AG09319 (cell line): ENCODE data around the gene FBXW10B.
"Not testable (repeated sequence)": the region's sequence is repeated elsewhere in the genome, so short reads cannot be mapped to it uniquely, and the experiment has no call there.

Experiments
- DNase-seq: peaks from one replicate; pipeline ENCODE4 v3.0.0-alpha.2; 2010; ENCODE audit warnings: low read depth; ENCODE audit errors: extremely low read depth
- CTCF ChIP-seq: IDR thresholded peaks from 2 replicates; pipeline ENCODE4 v1.5.1; 2011; ENCODE audit warnings: low read depth, mild to moderate bottlenecking, inconsistent platforms, low read length, moderate library complexity

Gene FBXW10B

GRCh38 chr17:15657868-15658267, 38.4 kb upstream of the FBXW10B start:
- DNase-seq: no peak
- no peak for TF ChIP-seq CTCF

- no peak for TF ChIP-seq CTCF
- DNase-seq: no peak
These were observed 35.5 kb upstream of the FBXW10B start for GRCh38 chr17:15654886-15655561.

- DNase-seq: not testable (repeated sequence)
These were observed 34.9 kb upstream of the FBXW10B start for GRCh38 chr17:15654401-15654800.

- TF ChIP-seq CTCF: no peak
- DNase-seq: no peak
These were observed 33.5 kb upstream of the FBXW10B start for GRCh38 chr17:15652960-15653359.

- DNase-seq: peak; percentile 98
- TF ChIP-seq CTCF: no peak; the same call in 1 of the 2 replicates
These were observed 32.1 kb upstream of the FBXW10B start for GRCh38 chr17:15651583-15652110.

GRCh38 chr17:15650741-15651582, 31.5 kb upstream of the FBXW10B start:
- TF ChIP-seq CTCF: no peak
- no peak for DNase-seq

- DNase-seq: peak; percentile 23
- no peak for TF ChIP-seq CTCF
These were observed 30.4 kb upstream of the FBXW10B start for GRCh38 chr17:15649861-15650421.
